PC-9 (cell line): Measurements from ENCODE around the gene FXYD6.

Experiments used
- CTCF ChIP-seq: fragments of 200-600 bp; sonication (generic); conservative IDR thresholded peaks from 2 replicates; pipeline ENCODE4 v1.6.1; 2017; ENCODE audit warnings: mixed run types, antibody characterized with exemption, mild to moderate bottlenecking, moderate library complexity
- EZH2 ChIP-seq: fragments of 200-600 bp; sonication (generic); IDR thresholded peaks from 2 replicates; pipeline ENCODE4 v1.8.0; 2017; ENCODE audit warnings: antibody characterized with exemption, low read depth

- TF ChIP-seq CTCF (no peak), EZH2 (no peak)
Observed at GRCh38 chr11:117792992-117793391, 83.5 kb downstream of the FXYD6 start.
